Kidney glomerular epithelial cell (primary cell): ENCODE measurements around the gene PRR9.
"Not testable (repeated sequence)": the region's sequence is repeated elsewhere in the genome, so short reads cannot be mapped to it uniquely, and the experiment has no call there.

Experiments used
- DNase-seq: peaks from one replicate; lab custom pipeline; 2025; lab: John Stamatoyannopoulos, UW

The PRR9 gene

DNA sequence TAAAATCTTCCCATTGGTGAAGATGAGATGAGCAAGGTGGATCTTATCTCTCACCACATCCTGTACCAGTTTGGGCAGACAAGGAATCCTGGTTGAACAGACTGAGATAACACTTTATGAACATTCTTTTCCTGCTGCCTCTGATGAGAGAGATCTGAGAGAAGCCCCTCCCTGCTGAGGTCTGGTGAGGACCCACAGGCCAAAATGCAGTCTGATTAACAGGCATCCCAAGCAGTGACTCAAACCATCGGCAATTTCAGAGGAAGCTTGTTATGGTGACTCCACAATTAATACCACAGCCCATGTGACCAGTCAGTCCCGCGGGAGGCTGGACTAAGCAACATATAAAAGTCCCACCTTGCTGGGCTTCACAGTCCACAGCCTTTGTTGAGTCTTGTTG is at the start of gene PRR9:
PRR9 (plus strand) TSS at position 373 of the 400 bp plus-strand sequence. CDS start 561 bp downstream, outside the sequence.
- DNase-seq, result no peak

GRCh38 chr1:153168686-153169085 is 48.7 kb upstream of the PRR9 start:
- DNase-seq, result no peak

GRCh38 chr1:153174624-153175023 is 42.8 kb upstream of the PRR9 start:
- no peak for DNase-seq

DNA sequence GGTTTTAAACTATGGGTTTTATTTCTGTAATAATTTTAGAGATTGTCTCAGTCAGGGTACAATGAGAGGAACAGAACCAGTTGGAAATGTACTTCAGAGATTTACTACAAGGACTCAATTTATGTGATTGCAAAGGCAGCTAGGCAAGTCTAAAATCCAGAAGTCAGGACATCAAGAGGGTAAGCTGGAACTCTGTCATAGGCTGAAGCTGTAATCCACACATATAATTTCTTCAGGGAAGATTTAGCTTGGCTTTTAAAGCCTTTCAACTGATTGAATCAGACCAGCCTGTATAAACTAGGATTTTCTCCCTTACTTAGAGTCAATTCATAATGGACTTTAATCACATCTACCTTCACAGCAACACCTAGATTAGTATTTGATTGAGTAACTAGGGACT is 38.5 kb upstream of the PRR9 start:
- DNase-seq, result no peak

GRCh38 chr1:153180556-153180955 is 36.8 kb upstream of the PRR9 start:
- no peak for DNase-seq

GRCh38 chr1:153188301-153188700 is 29.1 kb upstream of the PRR9 start:
- DNase-seq, result not testable (repeated sequence)

- DNase-seq, result no peak
Observed at GRCh38 chr1:153190373-153190772, 27.0 kb upstream of the PRR9 start.

- no peak for DNase-seq
Observed at GRCh38 chr1:153192697-153193096, 24.7 kb upstream of the PRR9 start.

DNA sequence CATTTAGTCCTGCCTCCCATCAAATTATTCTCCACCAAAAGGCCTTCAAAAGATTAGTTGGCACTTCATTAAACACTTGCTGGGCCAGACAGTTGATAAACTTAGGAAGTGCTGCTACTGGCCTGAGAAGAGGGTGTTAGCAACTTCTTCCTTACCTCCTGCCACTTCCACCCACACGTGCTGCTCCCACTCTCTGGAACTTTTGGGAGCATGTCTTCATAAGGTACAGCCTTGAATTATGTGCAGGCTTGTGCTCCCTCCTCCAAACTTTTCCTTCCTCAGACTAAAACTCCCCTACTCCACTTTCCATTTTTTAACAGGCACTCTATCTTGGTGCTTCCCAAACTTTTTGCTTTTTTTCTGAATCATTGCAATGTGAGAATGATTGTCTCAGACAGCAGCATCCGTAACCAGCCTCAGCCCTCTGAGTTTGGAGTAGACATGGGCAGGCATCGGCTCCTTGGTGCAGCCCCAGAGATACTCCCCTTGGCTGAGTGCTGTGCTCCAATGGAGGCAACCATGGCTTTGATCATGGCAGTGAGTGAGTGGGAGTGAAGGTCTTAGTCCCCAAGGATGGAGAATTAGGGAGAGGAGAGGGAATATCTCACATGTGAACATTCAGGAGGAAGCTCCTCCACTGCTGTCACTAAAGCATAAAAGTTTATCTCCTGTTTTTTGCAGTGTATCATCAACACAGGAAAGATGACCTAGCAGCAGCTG is 22.9 kb upstream of the PRR9 start:
- no peak for DNase-seq

DNA sequence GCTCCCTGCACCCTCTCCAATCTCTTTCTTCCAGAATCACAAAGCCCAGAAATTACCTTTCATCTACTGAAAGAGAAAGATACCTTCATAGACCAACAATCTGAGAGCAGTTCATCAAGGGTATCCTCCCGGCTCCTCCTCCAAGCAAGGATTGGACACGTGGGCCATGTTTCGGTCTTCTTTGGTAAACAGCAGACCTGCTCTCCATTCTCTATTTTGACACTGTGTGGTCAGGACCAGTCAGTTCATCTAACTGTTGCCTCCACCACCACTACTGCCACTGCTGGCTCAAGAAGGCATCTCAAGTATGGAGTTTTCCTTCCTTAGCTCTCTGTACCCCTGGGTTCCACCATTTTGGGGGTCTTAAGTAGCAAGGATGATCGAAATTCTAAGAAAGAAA is 22.2 kb upstream of the PRR9 start:
- no peak for DNase-seq

DNA sequence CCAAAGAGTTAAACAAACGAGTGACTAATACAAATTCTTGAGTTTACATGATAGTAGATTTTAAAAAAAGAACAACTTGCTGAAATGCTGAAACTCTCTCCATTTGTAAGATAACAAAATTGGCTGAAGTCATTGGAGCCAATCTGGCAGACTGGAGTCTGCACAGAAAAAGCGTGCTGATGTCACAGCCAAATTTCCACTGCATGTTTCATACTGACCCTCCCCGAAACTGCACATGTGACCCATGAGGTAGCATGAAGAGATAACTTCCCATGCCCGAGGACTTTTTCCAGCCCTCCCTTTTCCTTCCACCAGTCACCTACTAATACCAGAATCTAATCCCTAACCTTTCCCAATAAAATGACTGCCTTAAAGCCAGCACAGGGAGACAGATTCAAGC is 15.4 kb upstream of the PRR9 start:
- DNase-seq, result no peak

GRCh38 chr1:153203130-153203529 is 14.3 kb upstream of the PRR9 start, which contains the start of gene LELP1:
TSS of gene LELP1 (plus strand) at chr1:153203430. CDS start at chr1:153204708, 1,278 bp downstream.
- DNase-seq, result no peak

DNA sequence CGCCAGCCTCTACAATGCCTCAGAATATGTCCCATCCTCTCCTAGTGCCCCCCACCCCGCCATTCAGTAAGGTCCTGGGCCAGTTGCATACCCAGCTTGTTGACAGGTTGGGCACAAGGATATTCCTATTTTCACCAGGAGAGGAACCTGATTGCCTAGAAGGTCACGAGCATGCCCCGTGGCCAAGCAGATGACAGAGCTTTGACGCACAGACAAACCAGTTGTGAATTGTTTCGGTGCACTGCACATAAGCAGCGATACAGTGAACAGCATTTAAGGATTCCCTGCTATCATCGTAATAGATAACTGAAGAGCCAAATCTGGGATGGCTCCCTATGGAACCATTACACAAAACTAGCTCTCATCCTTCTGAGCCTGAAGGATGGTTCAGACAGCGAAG is 10.8 kb upstream of the PRR9 start:
- no peak for DNase-seq

DNA sequence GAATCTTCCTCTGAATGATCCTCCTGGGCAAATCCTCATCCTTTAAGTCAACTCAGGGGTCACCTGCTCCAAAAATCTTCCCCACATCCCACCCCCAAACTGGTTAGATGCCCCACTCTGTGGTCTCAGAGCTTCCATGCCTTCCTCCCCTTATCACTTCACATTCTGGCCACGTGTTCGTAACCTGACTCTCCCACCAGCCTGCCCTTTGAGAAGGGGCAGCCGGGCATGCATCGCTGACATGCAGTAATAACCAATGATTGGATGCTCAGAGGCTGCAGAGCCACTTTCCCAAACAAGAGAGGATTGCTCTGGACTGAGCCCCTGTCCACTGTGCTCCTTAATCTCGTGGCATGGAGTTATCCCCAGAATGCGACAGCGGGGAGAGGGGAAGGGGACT is 7.2 kb upstream of the PRR9 start:
- DNase-seq, result no peak

GRCh38 chr1:153212201-153212600 is 5.2 kb upstream of the PRR9 start:
- DNase-seq, result no peak

- no peak for DNase-seq
Observed at GRCh38 chr1:153213519-153213918, 3.9 kb upstream of the PRR9 start.

DNA sequence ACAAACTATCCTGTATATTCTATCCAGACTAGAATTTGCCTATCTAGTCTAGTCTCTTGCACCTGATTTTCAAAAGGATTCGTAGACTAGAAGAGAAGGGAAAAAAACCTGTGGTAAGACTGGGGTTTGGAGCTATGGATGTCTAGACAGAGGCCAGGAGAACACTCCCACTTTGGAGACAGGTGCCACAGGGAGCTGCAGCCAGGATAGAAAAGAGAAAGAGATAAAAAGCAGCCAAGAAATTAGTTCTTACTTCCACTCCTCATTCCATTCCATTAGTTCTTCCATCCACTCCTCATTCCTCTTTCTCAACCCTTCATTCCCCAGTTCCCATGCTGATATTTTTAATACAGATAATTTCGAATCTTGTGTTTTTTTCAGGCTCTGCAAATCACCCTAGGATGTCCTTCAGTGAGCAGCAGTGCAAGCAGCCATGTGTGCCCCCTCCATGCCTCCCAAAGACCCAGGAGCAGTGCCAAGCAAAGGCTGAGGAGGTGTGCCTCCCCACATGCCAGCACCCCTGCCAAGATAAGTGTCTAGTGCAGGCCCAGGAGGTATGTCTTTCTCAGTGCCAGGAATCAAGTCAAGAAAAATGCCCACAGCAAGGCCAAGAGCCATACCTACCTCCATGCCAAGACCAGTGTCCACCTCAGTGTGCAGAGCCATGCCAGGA is 496 bp downstream of the PRR9 start:
- no peak for DNase-seq

GRCh38 chr1:153220606-153221303 is 3.4 kb downstream of the PRR9 start:
- no peak for DNase-seq

GRCh38 chr1:153223040-153223891 is 5.9 kb downstream of the PRR9 start:
- DNase-seq, result peak; percentile 27

DNA sequence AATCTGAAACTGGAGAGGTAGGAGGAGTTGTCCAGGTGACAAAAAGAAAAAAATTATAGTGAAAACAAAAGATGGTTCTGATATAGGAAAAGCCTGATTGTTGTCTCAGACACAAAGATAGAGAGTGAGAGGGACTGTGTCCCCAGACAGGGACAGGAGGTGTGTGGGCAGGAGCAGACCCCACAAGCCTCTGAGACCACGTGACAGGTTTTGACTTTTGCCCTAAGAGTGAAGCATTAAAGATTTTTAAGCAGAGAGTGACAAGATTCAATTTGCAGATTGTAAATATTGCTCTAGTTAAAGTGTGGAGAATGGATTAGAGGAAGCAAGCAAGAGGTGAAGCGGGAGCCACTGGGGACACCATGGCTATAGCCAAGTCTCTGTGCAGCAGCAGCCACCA is 10.4 kb downstream of the PRR9 start:
- DNase-seq, result no peak

GRCh38 chr1:153228491-153228890 is 11.1 kb downstream of the PRR9 start:
- no peak for DNase-seq
